K562 (cell line): ENCODE measurements around the gene DBI. TPM values are rescaled to one million over a fixed set of nuclear protein-coding genes. Genes with fewer than 3 reads are reported as not detected.
A peak's percentile ranks its signal among the peaks of the same experiment; 100 is the strongest.

Experiments used
- BCOR ChIP-seq: fragments of 450-650 bp; IDR thresholded peaks from 2 replicates; pipeline ENCODE4 v1.6.1; 2016
- CTBP1 ChIP-seq: fragments of 450-650 bp; IDR thresholded peaks from 2 replicates; pipeline ENCODE4 v1.6.1; 2016; ENCODE audit warnings: borderline replicate concordance
- GATAD2A ChIP-seq: fragments of 450-650 bp; IDR thresholded peaks from 2 replicates; pipeline ENCODE4 v1.6.1; 2017
- HIVEP1 ChIP-seq: fragments of 250-450 bp; sonication (Bioruptor Pico); IDR thresholded peaks from 2 replicates; pipeline ENCODE4 v1.4.0; 2020; ENCODE audit warnings: mild to moderate bottlenecking
- HMGN3 ChIP-seq: IDR thresholded peaks from 2 replicates; pipeline ENCODE4 v1.6.1; 2011; ENCODE audit warnings: borderline replicate concordance, low read depth, mild to moderate bottlenecking, mixed read lengths, low read length; ENCODE audit not compliant: insufficient read length; ENCODE audit errors: extremely low read depth
- MCM3 ChIP-seq: fragments of 450-650 bp; IDR thresholded peaks from 2 replicates; pipeline ENCODE4 v1.6.1; 2016
- MCM5 ChIP-seq: fragments of 450-650 bp; IDR thresholded peaks from 2 replicates; pipeline ENCODE4 v1.6.1; 2016; ENCODE audit warnings: low read depth
- MTA1 ChIP-seq: fragments of 450-650 bp; IDR thresholded peaks from 2 replicates; pipeline ENCODE4 v1.6.1; 2017; ENCODE audit warnings: borderline replicate concordance
- NEUROD1 ChIP-seq: fragments of 150-350 bp; IDR thresholded peaks from 2 replicates; pipeline ENCODE4 v1.6.1; 2014; ENCODE audit warnings: borderline replicate concordance, low read length, low read depth; ENCODE audit not compliant: partially characterized antibody
- NR2C2 ChIP-seq, 2 experiments: fragments of 200-800 bp in 1 of 2; sonication (Bioruptor generic) in 1 of 2; sonication (generic) in 1 of 2; formaldehyde crosslinking in 1 of 2; IDR thresholded peaks; 2 replicates each; pipeline versions ENCODE4 v1.6.1 to v1.8.0; 2016 to 2022; ENCODE audit warnings: mild to moderate bottlenecking in 1 of 2, missing compliant biosample characterization in 1 of 2, missing genetic modification characterization in 1 of 2, missing genetic modification reagents in 1 of 2
- POLR2H ChIP-seq: IDR thresholded peaks from 2 replicates; pipeline ENCODE4 v1.6.1; 2016; ENCODE audit warnings: missing genetic modification characterization, low read depth, mild to moderate bottlenecking, control low read depth, missing compliant biosample characterization, moderate library complexity
- POLR3G ChIP-seq: IDR thresholded peaks from 2 replicates; pipeline ENCODE4 v1.6.1; 2011; ENCODE audit not compliant: insufficient read length, insufficient replicate concordance; ENCODE audit errors: extremely low read depth
- PRPF4 ChIP-seq: fragments of 200-400 bp; formaldehyde crosslinking; IDR thresholded peaks from one replicate; pipeline ENCODE4 v1.6.1; 2017; ENCODE audit warnings: low read length, low read depth, mild to moderate bottlenecking; ENCODE audit not compliant: insufficient read depth, poor library complexity, severe bottlenecking
- RBM15 ChIP-seq: fragments of 200-400 bp; formaldehyde crosslinking; IDR thresholded peaks from 2 replicates; pipeline ENCODE4 v1.6.1; 2018; ENCODE audit warnings: mild to moderate bottlenecking, low read length, moderate library complexity; ENCODE audit not compliant: insufficient read depth
- SIN3B ChIP-seq: fragments of 450-650 bp; IDR thresholded peaks from 2 replicates; pipeline ENCODE4 v1.6.1; 2017; ENCODE audit warnings: low read depth, mild to moderate bottlenecking, moderate library complexity
- SIRT6 ChIP-seq: IDR thresholded peaks from one replicate; pipeline ENCODE4 v1.6.1; 2012; ENCODE audit warnings: low read depth, mild to moderate bottlenecking, control low read depth, inconsistent platforms, low read length, moderate library complexity
- SP2 ChIP-seq: IDR thresholded peaks from 2 replicates; pipeline ENCODE4 v1.6.1; 2011; ENCODE audit warnings: mild to moderate bottlenecking, low read depth, low read length, moderate library complexity; ENCODE audit not compliant: poor library complexity, severe bottlenecking; ENCODE audit errors: extremely low read depth
- TAL1 ChIP-seq: fragments of 450-650 bp; IDR thresholded peaks from 2 replicates; pipeline ENCODE4 v1.6.1; 2016; ENCODE audit warnings: mild to moderate bottlenecking
- TRIM24 ChIP-seq, 2 experiments: fragments of 450-650 bp; IDR thresholded peaks; 2 replicates each; pipeline ENCODE4 v1.6.1; 2016
- YBX1 ChIP-seq: fragments of 450-650 bp; IDR thresholded peaks from 2 replicates; pipeline ENCODE4 v1.7.1; 2016; ENCODE audit warnings: mild to moderate bottlenecking
- ZC3H8 ChIP-seq: fragments of 450-650 bp; IDR thresholded peaks from 2 replicates; pipeline ENCODE4 v1.6.1; 2017
- ZNF253 ChIP-seq: fragments of 250-450 bp; sonication (Bioruptor Pico); conservative IDR thresholded peaks from 2 replicates; pipeline ENCODE4 v1.6.1; 2021; ENCODE audit warnings: mild to moderate bottlenecking
- ZNF644 ChIP-seq: fragments of 200-800 bp; sonication (Bioruptor generic); IDR thresholded peaks from 2 replicates; pipeline ENCODE4 v1.6.1; 2016; ENCODE audit warnings: low read depth, missing genetic modification characterization, missing compliant biosample characterization
- polyA plus RNA-seq, 8 experiments: library from polyadenylated mRNA; depleted of rRNA in 4 of 8; stranded (reverse) in 5 of 8; unstranded in 3 of 8; fragments of >200 nt; fragmentation: Nextera tagmentation in 2 of 8; fragmentation: Illumina TruSeq in 1 of 8; extraction: Ambion mirVana in 2 of 8; extraction: Trizol in 1 of 8; gene quantifications; 2 replicates each; pipeline versions ENCODE4 v1.2.1 to v1.2.3, GENCODE V29; 2011 to 2014; ENCODE audit warnings: inconsistent platforms in 1 of 8, missing spikeins in 1 of 8
- total RNA-seq, 7 experiments: library from RNA; depleted of rRNA in 6 of 7; stranded (reverse); fragments of >200 nt in 6 of 7; fragmentation: Illumina TruSeq in 2 of 7; extraction: Trizol in 2 of 7; gene quantifications; 2 replicates each; pipeline versions ENCODE4 v1.2.1 to v1.2.3, GENCODE V29; 2011 to 2021; ENCODE audit warnings: low replicate concordance in 1 of 7
- TF ChIP-seq, protein P1 (sequence below): sonication (generic); formaldehyde crosslinking; IDR thresholded peaks from 2 replicates; pipeline ENCODE4 v1.8.1; 2023; ENCODE audit warnings: mild to moderate bottlenecking, missing genetic modification reagents
- TF ChIP-seq, protein P2 (sequence below): fragments of 450-650 bp; formaldehyde crosslinking; IDR thresholded peaks from 2 replicates; pipeline ENCODE4 v1.4.0; 2020; ENCODE audit warnings: mild to moderate bottlenecking, moderate library complexity
- TF ChIP-seq, protein P3 (sequence below), 2 experiments: fragments of 200-800 bp in 1 of 2; sonication (Bioruptor generic) in 1 of 2; sonication (generic) in 1 of 2; formaldehyde crosslinking in 1 of 2; IDR thresholded peaks in 1 of 2; conservative IDR thresholded peaks in 1 of 2; 2 replicates each; pipeline versions ENCODE4 v1.5.0 to v1.6.1; 2016 to 2020; ENCODE audit warnings: missing compliant biosample characterization in 1 of 2, missing genetic modification characterization in 1 of 2, missing genetic modification reagents in 1 of 2

DBI gene
- total and polyA plus RNA-seq, 9 of the 15 experiments (the other 6 are each of a cell fraction or from before 2014, with no cell fraction given): 55.8 to 443 (median 194) TPM

DNA sequence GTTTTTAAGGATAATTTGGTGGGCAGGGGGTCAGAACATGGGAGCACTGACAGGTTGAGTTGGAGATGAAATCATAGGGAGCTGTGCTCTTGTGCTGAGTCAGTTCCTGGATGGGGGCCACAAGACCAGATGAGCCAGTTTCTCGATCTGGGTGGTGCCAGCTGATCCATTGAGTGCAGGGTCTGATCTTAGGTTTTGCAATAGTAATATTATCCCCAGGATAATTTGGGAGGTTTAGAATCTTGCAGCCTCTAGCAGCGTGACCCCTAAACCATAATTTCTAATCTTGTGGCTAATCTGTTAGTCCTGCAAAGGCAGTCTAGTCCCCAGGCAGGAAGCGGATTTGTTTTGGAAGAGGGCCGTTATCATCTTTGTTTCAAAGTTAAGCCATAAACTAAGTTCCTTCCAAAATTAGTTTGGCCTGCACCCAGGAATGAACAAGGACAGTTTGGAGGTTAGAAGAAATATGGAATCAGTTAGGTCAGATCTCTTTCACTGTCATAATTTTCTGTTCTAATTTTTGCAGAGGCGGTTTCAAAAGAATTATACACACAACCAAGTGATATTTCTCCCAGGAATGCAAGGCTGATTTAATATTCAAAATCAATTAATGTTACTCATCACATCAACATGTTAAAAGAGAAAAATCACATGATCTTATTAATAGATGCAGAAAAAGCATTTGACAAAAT is 23.0 kb downstream of the DBI start (continued):
- TF ChIP-seq, protein P1, sequence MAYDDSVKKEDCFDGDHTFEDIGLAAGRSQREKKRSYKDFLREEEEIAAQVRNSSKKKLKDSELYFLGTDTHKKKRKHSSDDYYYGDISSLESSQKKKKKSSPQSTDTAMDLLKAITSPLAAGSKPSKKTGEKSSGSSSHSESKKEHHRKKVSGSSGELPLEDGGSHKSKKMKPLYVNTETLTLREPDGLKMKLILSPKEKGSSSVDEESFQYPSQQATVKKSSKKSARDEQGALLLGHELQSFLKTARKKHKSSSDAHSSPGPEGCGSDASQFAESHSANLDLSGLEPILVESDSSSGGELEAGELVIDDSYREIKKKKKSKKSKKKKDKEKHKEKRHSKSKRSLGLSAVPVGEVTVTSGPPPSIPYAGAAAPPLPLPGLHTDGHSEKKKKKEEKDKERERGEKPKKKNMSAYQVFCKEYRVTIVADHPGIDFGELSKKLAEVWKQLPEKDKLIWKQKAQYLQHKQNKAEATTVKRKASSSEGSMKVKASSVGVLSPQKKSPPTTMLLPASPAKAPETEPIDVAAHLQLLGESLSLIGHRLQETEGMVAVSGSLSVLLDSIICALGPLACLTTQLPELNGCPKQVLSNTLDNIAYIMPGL (CRISPR knock-in tag): no peak
- TF ChIP-seq TRIM24 (IDR thresholded peaks at IDR 0.05): no peak
- no peak for TF ChIP-seq POLR3G
- no peak for TF ChIP-seq YBX1
- TF ChIP-seq PRPF4: no peak
- no peak for TF ChIP-seq ZNF253 (CRISPR knock-in tag)
- TF ChIP-seq, protein P2, sequence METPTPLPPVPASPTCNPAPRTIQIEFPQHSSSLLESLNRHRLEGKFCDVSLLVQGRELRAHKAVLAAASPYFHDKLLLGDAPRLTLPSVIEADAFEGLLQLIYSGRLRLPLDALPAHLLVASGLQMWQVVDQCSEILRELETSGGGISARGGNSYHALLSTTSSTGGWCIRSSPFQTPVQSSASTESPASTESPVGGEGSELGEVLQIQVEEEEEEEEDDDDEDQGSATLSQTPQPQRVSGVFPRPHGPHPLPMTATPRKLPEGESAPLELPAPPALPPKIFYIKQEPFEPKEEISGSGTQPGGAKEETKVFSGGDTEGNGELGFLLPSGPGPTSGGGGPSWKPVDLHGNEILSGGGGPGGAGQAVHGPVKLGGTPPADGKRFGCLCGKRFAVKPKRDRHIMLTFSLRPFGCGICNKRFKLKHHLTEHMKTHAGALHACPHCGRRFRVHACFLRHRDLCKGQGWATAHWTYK (CRISPR knock-in tag): 0 out of 2 replicates have a peak, but pooled peaks have one; percentile 32
- TF ChIP-seq TAL1: no peak
- 0 out of 2 replicates have a peak, but pooled peaks have one; percentile 16 for TF ChIP-seq CTBP1
- TF ChIP-seq NR2C2 (CRISPR knock-in tag; IDR thresholded peaks at IDR 0.05): no peak
- TF ChIP-seq NR2C2 (tag; IDR thresholded peaks at IDR 0.05): peak; percentile 46
- TF ChIP-seq SIRT6: no peak
- no peak for TF ChIP-seq SP2
- TF ChIP-seq HIVEP1: no peak
- TF ChIP-seq NEUROD1: no peak
- TF ChIP-seq, protein P3, sequence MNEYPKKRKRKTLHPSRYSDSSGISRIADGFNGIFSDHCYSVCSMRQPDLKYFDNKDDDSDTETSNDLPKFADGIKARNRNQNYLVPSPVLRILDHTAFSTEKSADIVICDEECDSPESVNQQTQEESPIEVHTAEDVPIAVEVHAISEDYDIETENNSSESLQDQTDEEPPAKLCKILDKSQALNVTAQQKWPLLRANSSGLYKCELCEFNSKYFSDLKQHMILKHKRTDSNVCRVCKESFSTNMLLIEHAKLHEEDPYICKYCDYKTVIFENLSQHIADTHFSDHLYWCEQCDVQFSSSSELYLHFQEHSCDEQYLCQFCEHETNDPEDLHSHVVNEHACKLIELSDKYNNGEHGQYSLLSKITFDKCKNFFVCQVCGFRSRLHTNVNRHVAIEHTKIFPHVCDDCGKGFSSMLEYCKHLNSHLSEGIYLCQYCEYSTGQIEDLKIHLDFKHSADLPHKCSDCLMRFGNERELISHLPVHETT (CRISPR knock-in tag; conservative IDR thresholded peaks at IDR 0.05 in 1 of 2, IDR thresholded peaks at IDR 0.05 in 1 of 2): peak in 1 of 2 experiments; percentile 51; a peak in 1 of 4 replicates
- TF ChIP-seq ZNF644 (tag): no peak
- no peak for TF ChIP-seq POLR2H (tag)
- TF ChIP-seq SIN3B: no peak
- no peak for TF ChIP-seq MCM3
- no peak for TF ChIP-seq MCM5
- TF ChIP-seq RBM15: no peak
- TF ChIP-seq MTA1: no peak
- no peak for TF ChIP-seq GATAD2A
- no peak for TF ChIP-seq ZC3H8
- TF ChIP-seq BCOR: no peak
- TF ChIP-seq HMGN3: no peak
